ENCODE data around the gene NLRC5.
"Not testable (repeated sequence)": the region's sequence is repeated elsewhere in the genome, so short reads cannot be mapped to it uniquely, and the experiment has no call there.

Gene NLRC5

GRCh38 chr16:57001026-57001679, 11.8 kb downstream of the NLRC5 start:
- DNase-seq = no peak

GRCh38 chr16:57003439-57004386, 14.4 kb downstream of the NLRC5 start:
- no peak for DNase-seq

- DNase-seq = no peak
These were observed 15.3 kb downstream of the NLRC5 start for GRCh38 chr16:57004387-57005250.

GRCh38 chr16:57005597-57005996, 16.2 kb downstream of the NLRC5 start:
- DNase-seq = not testable (repeated sequence)

- DNase-seq = no peak
These were observed 17.7 kb downstream of the NLRC5 start for GRCh38 chr16:57007050-57007449.

GRCh38 chr16:57007530-57007929, 18.2 kb downstream of the NLRC5 start:
- DNase-seq = no peak

- no peak for DNase-seq
These were observed 19.1 kb downstream of the NLRC5 start for GRCh38 chr16:57008440-57008839.

- DNase-seq = no peak
These were observed 20.4 kb downstream of the NLRC5 start for GRCh38 chr16:57009643-57010170.

- DNase-seq = no peak
These were observed 23.0 kb downstream of the NLRC5 start for GRCh38 chr16:57012353-57012752.

GRCh38 chr16:57013229-57013628, 23.9 kb downstream of the NLRC5 start:
- DNase-seq = peak; percentile 64

- no peak for DNase-seq
These were observed 24.5 kb downstream of the NLRC5 start for GRCh38 chr16:57013902-57014301.

- no peak for DNase-seq
These were observed 26.9 kb downstream of the NLRC5 start for GRCh38 chr16:57016301-57016700.

- no peak for DNase-seq
These were observed 27.5 kb downstream of the NLRC5 start for GRCh38 chr16:57016831-57017230.

GRCh38 chr16:57017251-57017650, 27.9 kb downstream of the NLRC5 start:
- DNase-seq = no peak

GRCh38 chr16:57019746-57020145, 30.4 kb downstream of the NLRC5 start:
- DNase-seq = no peak

- no peak for DNase-seq
These were observed 31.3 kb downstream of the NLRC5 start for GRCh38 chr16:57020651-57021050.

GRCh38 chr16:57021757-57022156, 32.4 kb downstream of the NLRC5 start:
- DNase-seq = no peak

GRCh38 chr16:57022445-57022844, 33.1 kb downstream of the NLRC5 start:
- DNase-seq = no peak

- DNase-seq = peak; percentile 91
These were observed 34.3 kb downstream of the NLRC5 start for GRCh38 chr16:57023541-57024249.

- DNase-seq = no peak
These were observed 35.7 kb downstream of the NLRC5 start for GRCh38 chr16:57024894-57025680.

Data from CD4-positive, alpha-beta T cell treated with Interleukin-4 for 4 hours (primary cell).